ENCODE data around the gene YJEFN3. TPM values are rescaled to one million over a fixed set of nuclear protein-coding genes. Genes with fewer than 3 reads are reported as not detected.

YJEFN3 gene
- total RNA-seq, 1 experiment from 2014 or later: 6.1 TPM

DNA sequence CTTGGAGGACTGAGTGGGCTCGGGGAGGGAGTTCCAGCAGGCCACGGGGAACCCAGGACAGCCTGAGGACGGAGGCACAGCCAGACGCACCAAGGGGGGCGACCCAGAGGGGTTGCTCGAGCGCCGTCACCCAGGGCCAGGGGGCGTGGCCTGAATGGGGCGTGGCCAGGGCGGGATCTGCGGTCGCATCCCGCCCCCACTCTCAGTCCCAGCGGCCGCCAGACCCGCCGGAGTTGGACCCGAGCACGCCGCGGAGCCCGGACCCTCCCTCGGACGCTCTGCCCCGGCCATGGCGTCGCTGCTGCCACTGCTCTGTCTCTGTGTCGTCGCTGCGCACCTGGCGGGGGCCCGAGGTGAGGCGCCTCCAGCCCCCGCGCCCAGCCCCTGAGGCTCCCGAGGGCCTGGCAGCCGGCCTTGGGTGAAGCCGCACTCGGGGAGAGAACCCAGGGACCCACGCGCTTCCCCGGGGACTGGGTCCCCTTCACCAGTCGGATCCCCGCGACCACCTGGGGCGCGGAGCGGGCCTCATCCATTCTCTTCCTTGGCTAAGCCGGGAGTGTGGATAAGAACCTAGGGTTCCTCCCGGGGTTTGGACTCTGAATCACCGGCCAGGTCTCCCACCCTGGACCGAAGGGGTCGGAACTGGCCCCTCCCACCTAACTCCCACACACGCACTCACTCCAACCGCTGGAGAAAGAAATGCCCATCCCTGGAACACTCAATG, 9.5 kb downstream of the YJEFN3 start, which contains the start of gene CILP2:
TSS of gene CILP2 (plus strand) at position 205 of the 724 bp plus-strand sequence. CDS start at position 290, 85 bp downstream.
- ATAC-seq: 0 out of 2 replicates have a peak, but pooled peaks have one; percentile 17

DNA sequence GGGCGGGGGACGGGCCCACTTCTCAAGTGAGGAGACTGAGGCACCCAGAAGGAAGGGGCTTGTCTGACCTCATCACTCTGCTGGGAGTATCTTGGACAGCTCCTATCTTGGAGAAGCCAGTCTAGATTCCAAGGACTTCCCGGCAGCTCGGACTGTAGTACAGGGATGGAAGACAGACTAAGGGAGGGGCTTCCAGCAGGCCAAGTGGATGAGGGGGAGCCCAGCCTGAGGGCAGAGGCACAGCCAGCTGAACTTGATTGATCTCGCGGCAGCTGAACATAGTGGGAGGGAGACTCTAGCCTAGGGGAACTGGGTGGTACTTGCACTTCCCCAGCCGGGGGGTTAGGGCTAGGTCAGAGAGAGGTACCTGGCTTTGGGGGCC, 10.1 kb downstream of the YJEFN3 start:
- DNase-seq (ENCODE audit: low read depth, low spot score) (no peak), ATAC-seq (no peak)
- ChIA-PET CTCF (no interaction called here), POLR2A (no interaction called here)
- no peaks in the 10 kb centered on the region for H3K36me3 ChIP-seq (ENCODE audit: control insufficient read depth, insufficient read depth, low read length)
- no peaks in the 10 kb centered on the region for H3K27me3 ChIP-seq (ENCODE audit: control insufficient read depth, insufficient read depth, low read length)
- intact Hi-C loops (cut with micrococcal nuclease; ENCODE audit: unreplicated experiment) (loop anchor here (10.0 kb wide), 1 partner anchor 106 kb away; the partner anchor contains the start of gene GMIP), in situ Hi-C loops (cut with HindIII; ENCODE audit: low pct_unique_long_range_greater_than_20kb, low sequenced_read_pairs) (no loop called here)
- no peaks in the 10 kb centered on the region for H3K9me3 ChIP-seq (ENCODE audit: control insufficient read depth, insufficient read depth, low read depth, low read length)
- H3K4me1 ChIP-seq (ENCODE audit: control insufficient read depth, insufficient read depth, low read length): no peaks in the 10 kb centered on the region
- no peak overlapping the region for H3K27ac ChIP-seq (ENCODE audit: low read length)
- no TSS peak for BruUV-seq (replicated peaks)
- no peak overlapping the region for H3K4me3 ChIP-seq (ENCODE audit: low read depth in 2 of 2, low read length in 2 of 2)
- TF ChIP-seq, protein P1, sequence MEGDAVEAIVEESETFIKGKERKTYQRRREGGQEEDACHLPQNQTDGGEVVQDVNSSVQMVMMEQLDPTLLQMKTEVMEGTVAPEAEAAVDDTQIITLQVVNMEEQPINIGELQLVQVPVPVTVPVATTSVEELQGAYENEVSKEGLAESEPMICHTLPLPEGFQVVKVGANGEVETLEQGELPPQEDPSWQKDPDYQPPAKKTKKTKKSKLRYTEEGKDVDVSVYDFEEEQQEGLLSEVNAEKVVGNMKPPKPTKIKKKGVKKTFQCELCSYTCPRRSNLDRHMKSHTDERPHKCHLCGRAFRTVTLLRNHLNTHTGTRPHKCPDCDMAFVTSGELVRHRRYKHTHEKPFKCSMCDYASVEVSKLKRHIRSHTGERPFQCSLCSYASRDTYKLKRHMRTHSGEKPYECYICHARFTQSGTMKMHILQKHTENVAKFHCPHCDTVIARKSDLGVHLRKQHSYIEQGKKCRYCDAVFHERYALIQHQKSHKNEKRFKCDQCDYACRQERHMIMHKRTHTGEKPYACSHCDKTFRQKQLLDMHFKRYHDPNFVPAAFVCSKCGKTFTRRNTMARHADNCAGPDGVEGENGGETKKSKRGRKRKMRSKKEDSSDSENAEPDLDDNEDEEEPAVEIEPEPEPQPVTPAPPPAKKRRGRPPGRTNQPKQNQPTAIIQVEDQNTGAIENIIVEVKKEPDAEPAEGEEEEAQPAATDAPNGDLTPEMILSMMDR (IDR thresholded peaks at IDR 0.05): no peak
- TF ChIP-seq TCF7L2 (IDR thresholded peaks at IDR 0.05; ENCODE audit: low read depth, low read length): no peak
- TF ChIP-seq, protein P2, sequence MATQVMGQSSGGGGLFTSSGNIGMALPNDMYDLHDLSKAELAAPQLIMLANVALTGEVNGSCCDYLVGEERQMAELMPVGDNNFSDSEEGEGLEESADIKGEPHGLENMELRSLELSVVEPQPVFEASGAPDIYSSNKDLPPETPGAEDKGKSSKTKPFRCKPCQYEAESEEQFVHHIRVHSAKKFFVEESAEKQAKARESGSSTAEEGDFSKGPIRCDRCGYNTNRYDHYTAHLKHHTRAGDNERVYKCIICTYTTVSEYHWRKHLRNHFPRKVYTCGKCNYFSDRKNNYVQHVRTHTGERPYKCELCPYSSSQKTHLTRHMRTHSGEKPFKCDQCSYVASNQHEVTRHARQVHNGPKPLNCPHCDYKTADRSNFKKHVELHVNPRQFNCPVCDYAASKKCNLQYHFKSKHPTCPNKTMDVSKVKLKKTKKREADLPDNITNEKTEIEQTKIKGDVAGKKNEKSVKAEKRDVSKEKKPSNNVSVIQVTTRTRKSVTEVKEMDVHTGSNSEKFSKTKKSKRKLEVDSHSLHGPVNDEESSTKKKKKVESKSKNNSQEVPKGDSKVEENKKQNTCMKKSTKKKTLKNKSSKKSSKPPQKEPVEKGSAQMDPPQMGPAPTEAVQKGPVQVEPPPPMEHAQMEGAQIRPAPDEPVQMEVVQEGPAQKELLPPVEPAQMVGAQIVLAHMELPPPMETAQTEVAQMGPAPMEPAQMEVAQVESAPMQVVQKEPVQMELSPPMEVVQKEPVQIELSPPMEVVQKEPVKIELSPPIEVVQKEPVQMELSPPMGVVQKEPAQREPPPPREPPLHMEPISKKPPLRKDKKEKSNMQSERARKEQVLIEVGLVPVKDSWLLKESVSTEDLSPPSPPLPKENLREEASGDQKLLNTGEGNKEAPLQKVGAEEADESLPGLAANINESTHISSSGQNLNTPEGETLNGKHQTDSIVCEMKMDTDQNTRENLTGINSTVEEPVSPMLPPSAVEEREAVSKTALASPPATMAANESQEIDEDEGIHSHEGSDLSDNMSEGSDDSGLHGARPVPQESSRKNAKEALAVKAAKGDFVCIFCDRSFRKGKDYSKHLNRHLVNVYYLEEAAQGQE (IDR thresholded peaks at IDR 0.05; ENCODE audit: insufficient read depth in 1 of 2, low read depth in 2 of 2, low read length in 1 of 2): no peak
- TF ChIP-seq SIN3A (IDR thresholded peaks at IDR 0.05; ENCODE audit: borderline replicate concordance, insufficient read depth, low read depth, low read length): no peak

More for the DNA sequence above, 9.5 kb downstream of the YJEFN3 start, which contains the start of gene CILP2:
- Histone ChIP-seq H3K36me3 (ENCODE audit: control insufficient read depth, insufficient read depth, low read length) (no peaks in the 10 kb centered on the region), H3K4me3 (ENCODE audit: low read depth in 2 of 2, low read length in 2 of 2) (no peak within 1 kb of the TSS; a peak in 1 of 4 replicates), H3K27me3 (ENCODE audit: control insufficient read depth, insufficient read depth, low read length) (no peaks in the 10 kb centered on the region), H3K27ac (ENCODE audit: low read length) (no peak within 1 kb of the TSS), H3K9me3 (ENCODE audit: control insufficient read depth, insufficient read depth, low read depth, low read length) (no peaks in the 10 kb centered on the region), H3K4me1 (ENCODE audit: control insufficient read depth, insufficient read depth, low read length) (no peaks in the 10 kb centered on the region)
- intact Hi-C loops (cut with micrococcal nuclease; ENCODE audit: unreplicated experiment) (loop anchor here (10.0 kb wide), 1 partner anchor 107 kb away; the partner anchor contains the start of gene GMIP), in situ Hi-C loops (cut with HindIII; ENCODE audit: low pct_unique_long_range_greater_than_20kb, low sequenced_read_pairs) (no loop called here)
- no peak for DNase-seq (ENCODE audit: low read depth, low spot score)
- POLR2A ChIA-PET: no interaction called here
- CTCF ChIA-PET: no interaction called here
- TF ChIP-seq SIN3A (IDR thresholded peaks at IDR 0.05; ENCODE audit: borderline replicate concordance, insufficient read depth, low read depth, low read length) (no peak), POLR2AphosphoS5 (IDR thresholded peaks at IDR 0.05; ENCODE audit: low read depth, low read length) (no peak), TCF7L2 (IDR thresholded peaks at IDR 0.05; ENCODE audit: low read depth, low read length) (no peak)
- TF ChIP-seq, protein P1 (IDR thresholded peaks at IDR 0.05): no peak
- TF ChIP-seq, protein P2 (IDR thresholded peaks at IDR 0.05; ENCODE audit: insufficient read depth in 1 of 2, low read depth in 2 of 2, low read length in 1 of 2): no peak
- no TSS peak for BruUV-seq (replicated peaks)
